Common myeloid progenitor, CD34-positive (primary cell): ENCODE data around the gene MTHFR.
A peak's percentile ranks its signal among the peaks of the same experiment; 100 is the strongest.

Source experiments
- CTCF ChIA-PET: fragments of 350-600 bp; sonication (Branson Sonifier 250); formaldehyde crosslinking; loops from one replicate; lab custom pipeline; 2021; ENCODE audit warnings: antibody characterized with exemption; lab: Charles Lee
- POLR2A ChIA-PET: fragments of 350-600 bp; sonication (Branson Sonifier 250); formaldehyde crosslinking; loops from one replicate; lab custom pipeline; 2021; ENCODE audit warnings: antibody characterized with exemption; lab: Charles Lee
- DNase-seq, 3 donors: peaks; one replicate each; pipeline versions ENCODE4 v3.0.0 to v3.0.0-alpha.2; 2013
- H3K27ac ChIP-seq, 2 experiments: 1 replicate in 1 of 2; 2 replicates in 1 of 2; pipeline ENCODE4 v1.7.0; 2013; ENCODE audit warnings: inconsistent platforms in 2 of 2, low read length in 2 of 2, mild to moderate bottlenecking in 2 of 2, low read depth in 1 of 2, moderate library complexity in 1 of 2; ENCODE audit not compliant: severe bottlenecking in 2 of 2, insufficient read depth in 1 of 2, poor library complexity in 1 of 2
- H3K27me3 ChIP-seq, 5 experiments: replicated peaks in 2 of 5; 1 replicate in 3 of 5; 2 replicates in 2 of 5; pipeline versions ENCODE4 v1.6.1 to v1.7.0; 2013; ENCODE audit warnings: low read length in 4 of 5, mild to moderate bottlenecking in 2 of 5, moderate library complexity in 2 of 5, inconsistent platforms in 1 of 5; ENCODE audit not compliant: insufficient read depth in 5 of 5, control insufficient read depth in 4 of 5
- H3K36me3 ChIP-seq, 4 experiments: 1 replicate in 2 of 4; 2 replicates in 2 of 4; pipeline versions ENCODE4 v1.6.1 to v1.7.0; 2013; ENCODE audit warnings: low read length in 3 of 4, control low read depth in 1 of 4, mild to moderate bottlenecking in 1 of 4; ENCODE audit not compliant: control insufficient read depth in 4 of 4, insufficient read depth in 4 of 4
- H3K4me1 ChIP-seq, 4 experiments: 1 replicate in 3 of 4; 2 replicates in 1 of 4; pipeline versions ENCODE4 v1.6.1 to v1.7.1; 2013; ENCODE audit warnings: low read length in 3 of 4, mild to moderate bottlenecking in 3 of 4, control low read depth in 1 of 4, inconsistent platforms in 1 of 4, moderate library complexity in 1 of 4; ENCODE audit not compliant: control insufficient read depth in 4 of 4, insufficient read depth in 4 of 4; ENCODE audit errors: control extremely low read depth in 1 of 4
- H3K4me3 ChIP-seq, 7 experiments: 1 replicate in 4 of 7; 2 replicates in 3 of 7; pipeline versions ENCODE4 v1.5.1 to v1.7.0; 2013; ENCODE audit warnings: mild to moderate bottlenecking in 7 of 7, low read length in 6 of 7, moderate library complexity in 6 of 7, inconsistent platforms in 2 of 7, low read depth in 2 of 7, control low read depth in 1 of 7; ENCODE audit not compliant: insufficient read depth in 4 of 7, control insufficient read depth in 1 of 7; ENCODE audit errors: extremely low read depth in 1 of 7
- H3K9me3 ChIP-seq, 5 experiments: 1 replicate in 4 of 5; 2 replicates in 1 of 5; pipeline versions ENCODE4 v1.6.1 to v1.7.1; 2013; ENCODE audit warnings: low read length in 4 of 5, mild to moderate bottlenecking in 2 of 5, inconsistent platforms in 1 of 5, low read depth in 1 of 5, moderate library complexity in 1 of 5; ENCODE audit not compliant: control insufficient read depth in 4 of 5, insufficient read depth in 2 of 5; ENCODE audit errors: control extremely low read depth in 1 of 5
- WGBS: methylation state at CpG from one replicate; pipeline ENCODE4 v1.1.5; 2013; ENCODE audit not compliant: insufficient coverage; 5-methylcytosine and 5-hydroxymethylcytosine counted together

The MTHFR gene

DNA sequence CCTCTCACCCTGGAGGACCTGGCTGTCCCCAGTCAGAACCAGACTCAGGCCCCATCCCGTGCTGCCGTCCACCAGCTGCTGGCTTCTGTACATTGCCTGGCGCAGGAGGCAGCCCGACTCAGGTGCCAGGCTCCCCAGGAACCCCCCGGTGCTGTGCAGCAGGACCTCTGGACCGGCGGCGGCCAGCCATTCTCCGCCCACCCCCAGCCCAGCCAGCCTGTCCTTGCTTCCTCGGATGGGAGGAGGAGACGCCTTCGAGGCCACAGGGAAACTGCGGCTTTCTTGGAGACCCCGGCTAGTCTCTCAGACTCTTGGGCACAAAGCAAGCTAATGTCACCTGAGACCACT is 39.4 kb downstream of the MTHFR start:
- peaks cover 0 to 6% (median 4%) of the 10 kb centered on the region in 4 experiments for H3K4me1 ChIP-seq
- no peak overlapping the region for H3K27ac ChIP-seq
- no peak overlapping the region for H3K4me3 ChIP-seq
- 98% methylated on average over 9 of the region's 14 CpGs for WGBS
- no peaks in the 10 kb centered on the region for H3K9me3 ChIP-seq
- CTCF ChIA-PET, result interaction anchor here (1.3 kb wide), 1 partner anchor 21 kb away, joined by 6 read pairs; no protein-coding TSS in a partner anchor
- DNase-seq, result no peak
- peaks cover 0 to 16% (median 0%) of the 10 kb centered on the region in 5 experiments for H3K27me3 ChIP-seq
- POLR2A ChIA-PET, result no interaction called here
- H3K36me3 ChIP-seq, result no peaks in the 10 kb centered on the region

DNA sequence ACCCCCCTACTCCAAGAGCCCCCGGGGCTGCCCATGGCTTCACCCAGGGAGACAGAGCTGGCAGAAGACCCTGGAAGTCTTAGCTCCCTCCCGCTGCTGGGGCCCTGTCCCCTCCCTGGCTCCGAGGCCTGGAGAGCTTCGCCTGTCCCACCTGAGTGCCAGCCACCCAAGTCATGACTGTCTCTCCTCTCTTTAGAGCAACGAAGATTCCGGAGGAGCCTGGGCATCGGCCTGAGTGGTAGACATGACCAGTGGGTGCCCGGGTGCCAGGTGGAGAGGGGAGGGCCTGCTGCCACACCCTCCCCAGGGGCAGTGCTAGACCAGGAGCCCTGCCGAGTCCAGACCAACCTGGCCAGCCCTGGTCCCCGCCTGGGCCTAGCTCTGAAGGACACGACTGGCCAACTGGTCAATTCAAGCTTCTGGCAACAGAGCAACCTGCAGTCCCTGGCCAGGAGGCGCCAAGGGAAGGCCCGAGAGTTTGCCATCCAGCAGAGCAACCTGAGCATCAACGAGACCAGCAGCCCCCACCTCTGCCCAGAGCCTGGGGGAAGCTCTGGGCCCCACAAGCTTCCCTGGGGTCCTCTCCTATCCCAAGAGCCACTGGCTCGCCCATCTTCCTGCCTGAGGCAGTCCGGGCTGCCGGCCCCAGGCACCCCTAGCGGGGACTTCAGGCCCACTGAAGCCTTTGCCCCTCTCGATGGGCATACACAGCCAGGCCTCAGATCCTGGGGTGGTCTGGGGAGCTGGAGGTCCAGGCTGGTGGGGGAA is 39.9 kb downstream of the MTHFR start:
- peaks cover 0 to 17% (median 3%) of the 10 kb centered on the region in 5 experiments for H3K27me3 ChIP-seq
- no peak overlapping the region for H3K4me3 ChIP-seq
- ChIA-PET POLR2A (no interaction called here), CTCF (interaction anchor here (0.6 to 1.5 kb wide), 4 partner anchors 10 to 1278 kb away, joined by 3 to 6 read pairs (median 4); no protein-coding TSS in a partner anchor)
- WGBS, result 93% methylated on average over 13 of the region's 19 CpGs
- DNase-seq, result no peak
- peaks cover 0 to 6% (median 4%) of the 10 kb centered on the region in 4 experiments for H3K4me1 ChIP-seq
- H3K27ac ChIP-seq, result no peak overlapping the region
- H3K9me3 ChIP-seq, result no peaks in the 10 kb centered on the region
- H3K36me3 ChIP-seq, result no peaks in the 10 kb centered on the region

DNA sequence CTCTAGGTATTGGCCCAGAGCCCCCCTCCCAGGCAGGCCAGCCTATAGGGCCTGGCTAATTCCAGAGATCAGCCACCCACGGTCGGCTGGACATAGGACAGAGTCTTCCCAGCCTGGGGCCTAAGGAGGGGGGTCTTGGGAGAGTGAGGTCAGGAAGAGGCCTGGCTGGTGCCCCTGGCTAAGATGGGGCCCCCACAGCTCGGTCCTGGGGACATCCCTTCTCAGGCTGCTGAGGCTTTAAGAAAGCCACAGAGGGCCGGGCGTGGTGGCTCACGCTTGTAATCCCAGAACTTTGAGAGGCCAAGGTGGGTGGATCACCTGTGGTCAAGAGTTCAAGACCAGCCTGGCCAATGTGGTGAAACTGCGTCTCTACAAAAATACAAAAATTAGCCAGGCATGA is 41.2 kb downstream of the MTHFR start:
- 100% methylated on average over 2 of the region's 7 CpGs for WGBS
- POLR2A ChIA-PET, result no interaction called here
- Histone ChIP-seq H3K4me1 (peaks cover 0 to 6% (median 4%) of the 10 kb centered on the region in 4 experiments), H3K36me3 (no peaks in the 10 kb centered on the region), H3K4me3 (no peak overlapping the region), H3K27ac (no peak overlapping the region), H3K27me3 (peaks cover 0 to 20% (median 3%) of the 10 kb centered on the region in 5 experiments), H3K9me3 (no peaks in the 10 kb centered on the region)
- CTCF ChIA-PET, result interaction anchor here (0.9 to 1.5 kb wide), 3 partner anchors 10 to 45 kb away, joined by 3 to 5 read pairs (median 3); no protein-coding TSS in a partner anchor
- DNase-seq, result no peak

DNA sequence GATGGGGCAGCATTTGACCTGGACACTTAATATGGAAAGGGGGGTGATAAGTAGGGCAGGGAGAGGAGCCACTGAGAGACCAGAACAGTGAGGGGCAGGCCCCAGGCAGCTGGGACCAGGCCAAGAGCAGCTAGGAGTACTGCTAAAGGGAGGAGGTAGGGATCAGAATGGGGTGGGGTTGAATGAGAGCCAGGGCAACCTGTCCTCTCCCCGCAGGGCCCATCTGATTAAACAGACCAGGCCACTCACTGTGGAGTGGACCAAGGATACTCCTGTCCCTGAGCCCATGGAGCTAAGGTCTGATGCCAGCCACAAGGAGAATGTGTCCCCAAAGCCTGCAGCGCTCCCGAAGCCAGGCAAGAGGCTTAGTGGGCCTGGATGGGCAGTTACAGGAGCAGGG is 41.6 kb downstream of the MTHFR start:
- no peak overlapping the region for H3K4me3 ChIP-seq
- no peaks in the 10 kb centered on the region for H3K9me3 ChIP-seq
- H3K27ac ChIP-seq, result no peak overlapping the region
- H3K4me1 ChIP-seq, result peaks cover 0 to 6% (median 4%) of the 10 kb centered on the region in 4 experiments
- ChIA-PET POLR2A (interaction anchor here (0.6 kb wide), 1 partner anchor 597 kb away, joined by 3 read pairs; no protein-coding TSS in a partner anchor), CTCF (interaction anchor here (0.9 to 1.1 kb wide), 2 partner anchors 16 to 45 kb away, joined by 3 read pairs; no protein-coding TSS in a partner anchor)
- H3K36me3 ChIP-seq, result no peaks in the 10 kb centered on the region
- peaks cover 0 to 20% (median 3%) of the 10 kb centered on the region in 5 experiments for H3K27me3 ChIP-seq
- WGBS, result 100% methylated on average over 1 of the region's 3 CpGs
- no peak for DNase-seq

DNA sequence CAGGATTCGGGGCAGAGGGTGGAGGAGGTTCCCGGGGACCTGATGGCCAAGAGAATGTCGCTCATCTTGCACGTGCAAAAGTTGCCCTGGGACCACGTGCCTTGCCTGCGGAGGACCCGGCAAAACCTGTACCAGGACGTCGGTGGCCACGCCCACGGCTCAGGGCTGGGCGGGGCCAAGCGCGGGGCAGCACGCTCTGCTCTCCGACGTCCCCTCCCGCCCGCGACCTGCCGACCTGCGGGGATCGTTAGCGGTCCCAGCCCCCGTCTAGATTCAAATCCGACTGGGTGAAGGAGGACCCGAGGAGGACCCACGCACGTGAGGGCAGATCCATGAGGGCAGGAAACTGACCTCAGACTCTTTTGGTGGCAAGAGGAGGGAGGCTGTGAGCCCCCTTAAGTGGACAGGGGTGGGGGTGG is 43.8 kb downstream of the MTHFR start, which contains the start of gene C1orf167:
Gene C1orf167, plus strand, starts transcription at position 206 of the 419 bp plus-strand sequence. CDS start 2,208 bp downstream, outside the sequence.
- Histone ChIP-seq H3K27me3 (peaks cover 0 to 20% (median 3%) of the 10 kb centered on the region in 5 experiments), H3K4me3 (peak within 1 kb of the TSS in 1 of 7 experiments; percentile 32), H3K27ac (no peak within 1 kb of the TSS), H3K4me1 (peaks cover 0 to 6% (median 4%) of the 10 kb centered on the region in 4 experiments), H3K9me3 (peaks cover 0 to 2% (median 0%) of the 10 kb centered on the region in 5 experiments), H3K36me3 (no peaks in the 10 kb centered on the region)
- ChIA-PET CTCF (interaction anchor here (1.5 kb wide), 1 partner anchor 16 kb away, joined by 3 read pairs; no protein-coding TSS in a partner anchor), POLR2A (no interaction called here)
- 5% methylated on average over 28 of the region's 29 CpGs for WGBS
- DNase-seq, result peak; percentile 15 to 43 (median 35)

DNA sequence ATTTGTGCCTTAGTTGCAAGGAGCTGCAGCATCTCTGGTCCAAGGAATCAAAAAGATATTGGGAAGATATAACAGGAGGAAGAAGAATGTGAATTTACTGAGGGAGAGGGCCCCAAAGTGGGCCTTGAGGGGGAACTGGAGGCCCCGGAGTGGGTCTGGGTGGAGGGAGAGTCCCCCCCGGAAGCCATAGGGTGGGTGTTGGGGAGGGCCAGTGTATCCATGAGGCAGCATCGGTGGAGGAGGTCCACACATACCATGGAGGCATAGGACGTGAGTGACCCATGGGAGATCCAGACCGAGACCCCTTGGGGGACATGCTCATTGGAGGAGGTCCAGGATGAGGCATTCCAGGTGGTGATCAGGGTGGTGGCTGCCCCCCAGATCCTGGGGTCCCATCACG is 44.5 kb downstream of the MTHFR start:
- WGBS, result 91% methylated on average over 6 of the region's 6 CpGs
- Histone ChIP-seq H3K4me3 (no peak overlapping the region), H3K4me1 (peaks cover 0 to 6% (median 4%) of the 10 kb centered on the region in 4 experiments), H3K36me3 (no peaks in the 10 kb centered on the region), H3K27me3 (peaks cover 0 to 20% (median 3%) of the 10 kb centered on the region in 5 experiments), H3K27ac (no peak overlapping the region), H3K9me3 (peaks cover 0 to 2% (median 0%) of the 10 kb centered on the region in 5 experiments)
- no peak for DNase-seq
- POLR2A ChIA-PET, result no interaction called here
- CTCF ChIA-PET, result interaction anchor here (1.5 kb wide), 1 partner anchor 16 kb away, joined by 3 read pairs; no protein-coding TSS in a partner anchor
